ENCODE results near the gene PACSIN2. TPM values are rescaled to one million over a fixed set of nuclear protein-coding genes. Genes with fewer than 3 reads are reported as not detected.

Gene PACSIN2
- total RNA-seq, 1 donor from 2014 or later = 93.7 TPM

DNA sequence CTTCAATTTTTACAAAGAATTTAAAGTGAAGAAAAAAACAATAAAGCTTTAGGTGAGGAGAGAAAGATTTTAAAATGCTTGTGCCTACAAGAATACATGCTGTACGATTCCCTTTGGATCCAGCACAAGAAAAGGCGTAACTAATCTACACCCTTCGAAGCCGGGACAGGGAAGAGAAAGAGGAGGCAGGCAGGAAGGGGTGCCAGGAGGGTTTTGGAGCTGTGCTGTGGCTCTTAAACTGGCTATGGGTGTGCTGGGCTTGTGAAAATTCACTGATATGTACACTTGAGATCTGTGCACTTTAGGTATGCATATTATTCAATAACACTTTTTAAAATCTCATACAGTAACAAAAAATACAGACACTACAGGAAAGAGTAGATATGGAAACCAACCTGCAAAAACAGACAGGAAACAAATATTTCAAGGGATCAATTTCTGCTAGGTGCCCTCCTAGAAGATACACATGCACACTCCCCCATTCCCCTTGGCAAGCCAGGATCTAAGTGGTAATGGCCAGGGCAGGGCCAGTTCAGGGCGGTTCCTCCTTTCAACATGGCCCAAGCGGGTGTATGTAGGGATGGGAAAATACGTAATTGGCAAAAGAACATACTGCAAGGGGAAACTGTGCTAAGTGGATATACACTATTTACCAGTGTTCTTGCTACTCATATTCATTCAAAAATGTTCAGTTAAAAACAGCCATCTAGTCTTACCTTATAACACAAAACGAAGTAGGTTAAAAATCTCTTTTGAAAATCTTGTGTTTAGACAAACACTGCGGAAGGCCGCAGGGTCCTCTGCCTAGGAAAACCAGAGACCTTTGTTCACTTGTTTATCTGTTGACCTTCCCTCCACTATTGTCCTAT, 54.2 kb downstream of the PACSIN2 start:
- Mint-ChIP-seq H3K9me3 (ENCODE audit: unreplicated experiment) (no peaks in the 10 kb centered on the region), H3K36me3 (ENCODE audit: low read depth, unreplicated experiment) (peaks cover 6% of the 10 kb centered on the region), H3K4me3 (ENCODE audit: unreplicated experiment) (peak overlapping the region; percentile 85), H3K4me1 (ENCODE audit: unreplicated experiment) (peaks cover 84% of the 10 kb centered on the region), H3K27ac (ENCODE audit: unreplicated experiment) (peak overlapping the region; percentile 99), H3K27me3 (ENCODE audit: unreplicated experiment) (peaks cover 11% of the 10 kb centered on the region)
- DNase-seq (ENCODE audit: low spot score) = no peak
- TF ChIP-seq, protein P1, sequence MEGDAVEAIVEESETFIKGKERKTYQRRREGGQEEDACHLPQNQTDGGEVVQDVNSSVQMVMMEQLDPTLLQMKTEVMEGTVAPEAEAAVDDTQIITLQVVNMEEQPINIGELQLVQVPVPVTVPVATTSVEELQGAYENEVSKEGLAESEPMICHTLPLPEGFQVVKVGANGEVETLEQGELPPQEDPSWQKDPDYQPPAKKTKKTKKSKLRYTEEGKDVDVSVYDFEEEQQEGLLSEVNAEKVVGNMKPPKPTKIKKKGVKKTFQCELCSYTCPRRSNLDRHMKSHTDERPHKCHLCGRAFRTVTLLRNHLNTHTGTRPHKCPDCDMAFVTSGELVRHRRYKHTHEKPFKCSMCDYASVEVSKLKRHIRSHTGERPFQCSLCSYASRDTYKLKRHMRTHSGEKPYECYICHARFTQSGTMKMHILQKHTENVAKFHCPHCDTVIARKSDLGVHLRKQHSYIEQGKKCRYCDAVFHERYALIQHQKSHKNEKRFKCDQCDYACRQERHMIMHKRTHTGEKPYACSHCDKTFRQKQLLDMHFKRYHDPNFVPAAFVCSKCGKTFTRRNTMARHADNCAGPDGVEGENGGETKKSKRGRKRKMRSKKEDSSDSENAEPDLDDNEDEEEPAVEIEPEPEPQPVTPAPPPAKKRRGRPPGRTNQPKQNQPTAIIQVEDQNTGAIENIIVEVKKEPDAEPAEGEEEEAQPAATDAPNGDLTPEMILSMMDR (IDR thresholded peaks at IDR 0.05; ENCODE audit: unreplicated experiment) = no peak

- Mint-ChIP-seq H3K27me3 (ENCODE audit: unreplicated experiment) (peaks cover 11% of the 10 kb centered on the region), H3K36me3 (ENCODE audit: low read depth, unreplicated experiment) (peaks cover 9% of the 10 kb centered on the region), H3K4me3 (ENCODE audit: unreplicated experiment) (peak overlapping the region; percentile 85), H3K27ac (ENCODE audit: unreplicated experiment) (peak overlapping the region; percentile 99), H3K9me3 (ENCODE audit: unreplicated experiment) (no peaks in the 10 kb centered on the region), H3K4me1 (ENCODE audit: unreplicated experiment) (peaks cover 83% of the 10 kb centered on the region)
- TF ChIP-seq, protein P1 (IDR thresholded peaks at IDR 0.05; ENCODE audit: unreplicated experiment) = no peak
- peak; percentile 64 for DNase-seq (ENCODE audit: low spot score)
These were observed 55.1 kb downstream of the PACSIN2 start for GRCh38 chr22:42959576-42960509.

- no peak for DNase-seq (ENCODE audit: low spot score)
- H3K27me3 Mint-ChIP-seq (ENCODE audit: unreplicated experiment) = peaks cover 11% of the 10 kb centered on the region
- H3K27ac Mint-ChIP-seq (ENCODE audit: unreplicated experiment) = peak overlapping the region; percentile 99
- peaks cover 9% of the 10 kb centered on the region for H3K36me3 Mint-ChIP-seq (ENCODE audit: low read depth, unreplicated experiment)
- no peaks in the 10 kb centered on the region for H3K9me3 Mint-ChIP-seq (ENCODE audit: unreplicated experiment)
- peaks cover 81% of the 10 kb centered on the region for H3K4me1 Mint-ChIP-seq (ENCODE audit: unreplicated experiment)
- TF ChIP-seq, protein P1 (IDR thresholded peaks at IDR 0.05; ENCODE audit: unreplicated experiment) = no peak
- H3K4me3 Mint-ChIP-seq (ENCODE audit: unreplicated experiment) = no peak overlapping the region
These were observed 56.0 kb downstream of the PACSIN2 start for GRCh38 chr22:42958937-42959336.

- Mint-ChIP-seq H3K36me3 (ENCODE audit: low read depth, unreplicated experiment) (peaks cover 6% of the 10 kb centered on the region), H3K27me3 (ENCODE audit: unreplicated experiment) (peaks cover 9% of the 10 kb centered on the region), H3K4me3 (ENCODE audit: unreplicated experiment) (no peak overlapping the region), H3K27ac (ENCODE audit: unreplicated experiment) (no peak overlapping the region), H3K4me1 (ENCODE audit: unreplicated experiment) (peaks cover 78% of the 10 kb centered on the region), H3K9me3 (ENCODE audit: unreplicated experiment) (no peaks in the 10 kb centered on the region)
- TF ChIP-seq, protein P1 (IDR thresholded peaks at IDR 0.05; ENCODE audit: unreplicated experiment) = no peak
- no peak for DNase-seq (ENCODE audit: low spot score)
These were observed 57.0 kb downstream of the PACSIN2 start for GRCh38 chr22:42957958-42958357.

All from endothelial cell (in vitro differentiated cells).